GM19043 (cell line): Measurements from ENCODE around the gene DHX36.

Experiments used
- ATAC-seq: cut with Tn5 transposase; IDR thresholded peaks from one replicate; pipeline ENCODE4 v1.9.1; 2021; ENCODE audit warnings: low read depth; ENCODE audit not compliant: unreplicated experiment

DHX36 gene

GRCh38 chr3:154224866-154225265 is 99.4 kb downstream of the DHX36 start:
- ATAC-seq, result no peak

GRCh38 chr3:154224366-154224765 is 99.9 kb downstream of the DHX36 start:
- ATAC-seq, result no peak

GRCh38 chr3:154223519-154223918 is 100.8 kb downstream of the DHX36 start:
- no peak for ATAC-seq
